MM.1S (cell line): ENCODE results near the gene DISC1.

Experiments used
- DNase-seq: peaks from one replicate; pipeline ENCODE4 v3.0.0-alpha.2; 2015
- H2AFZ ChIP-seq: fragments of 300-600 bp; sonication (generic); 2 replicates; pipeline ENCODE4 v1.6.0; 2016; ENCODE audit warnings: antibody characterized with exemption, low read length
- H3F3A ChIP-seq: fragments of 300-600 bp; sonication (generic); 2 replicates; pipeline ENCODE4 v1.6.1; 2016; ENCODE audit warnings: mild to moderate bottlenecking, antibody characterized with exemption, low read length, moderate library complexity, mixed read lengths; ENCODE audit not compliant: insufficient read depth
- H3K27ac ChIP-seq: fragments of 300-600 bp; sonication (generic); 2 replicates; pipeline ENCODE4 v1.5.1; 2016; ENCODE audit warnings: mild to moderate bottlenecking, low read length
- H3K27me3 ChIP-seq: fragments of 300-600 bp; sonication (generic); replicated peaks from 2 replicates; pipeline ENCODE4 v1.6.0; 2016; ENCODE audit warnings: low read length; ENCODE audit not compliant: insufficient read depth
- H3K36me3 ChIP-seq: fragments of 300-600 bp; sonication (generic); replicated peaks from 2 replicates; pipeline ENCODE4 v1.6.1; 2016; ENCODE audit warnings: mild to moderate bottlenecking, low read length, mixed read lengths; ENCODE audit not compliant: insufficient read depth
- H3K4me1 ChIP-seq: fragments of 300-600 bp; sonication (generic); 2 replicates; pipeline ENCODE4 v1.6.1; 2016; ENCODE audit warnings: low read length, mixed read lengths
- H3K4me2 ChIP-seq: fragments of 300-600 bp; sonication (generic); 2 replicates; pipeline ENCODE4 v1.6.0; 2016; ENCODE audit warnings: low read depth, low read length
- H3K4me3 ChIP-seq: fragments of 300-600 bp; sonication (generic); 2 replicates; pipeline ENCODE4 v1.5.1; 2016; ENCODE audit warnings: low read length, mixed read lengths
- H3K79me2 ChIP-seq: fragments of 300-600 bp; sonication (generic); 2 replicates; pipeline ENCODE4 v1.6.1; 2016; ENCODE audit warnings: mixed run types, low read length, mixed read lengths
- H3K9ac ChIP-seq: fragments of 300-600 bp; sonication (generic); 2 replicates; pipeline ENCODE4 v1.6.1; 2016; ENCODE audit warnings: low read length, mixed read lengths
- H3K9me2 ChIP-seq: fragments of 300-600 bp; sonication (generic); replicated peaks from 2 replicates; pipeline ENCODE4 v1.6.1; 2016; ENCODE audit warnings: mild to moderate bottlenecking, low read length, mixed read lengths; ENCODE audit not compliant: insufficient read depth
- H3K9me3 ChIP-seq: fragments of 300-600 bp; sonication (generic); replicated peaks from 2 replicates; pipeline ENCODE4 v1.6.1; 2016; ENCODE audit warnings: mild to moderate bottlenecking, low read length, mixed read lengths; ENCODE audit not compliant: insufficient read depth
- H4K20me1 ChIP-seq: fragments of 300-600 bp; sonication (generic); 2 replicates; pipeline ENCODE4 v1.6.1; 2016; ENCODE audit warnings: mild to moderate bottlenecking, low read length, moderate library complexity, mixed read lengths; ENCODE audit not compliant: insufficient read depth
- CTCF ChIP-seq: fragments of 300-600 bp; sonication (generic); IDR thresholded peaks from 2 replicates; pipeline ENCODE4 v1.5.1; 2016; ENCODE audit warnings: antibody characterized with exemption, low read length, mixed read lengths
- EZH2 ChIP-seq: fragments of 300-600 bp; sonication (generic); optimal IDR thresholded peaks from 2 replicates; pipeline ENCODE3; 2017; ENCODE audit warnings: low read depth, mild to moderate bottlenecking, antibody characterized with exemption, low read length, mixed read lengths
- EZH2phosphoT487 ChIP-seq: fragments of 300-600 bp; sonication (generic); IDR thresholded peaks from 2 replicates; pipeline ENCODE4 v1.6.1; 2018; ENCODE audit warnings: antibody characterized with exemption, low read length

The DISC1 gene

GRCh38 chr1:231584921-231585320, 41.7 kb upstream of the DISC1 start:
- H3K36me3 ChIP-seq = no peaks in the 10 kb centered on the region
- no peak for DNase-seq
- no peak overlapping the region for H3K9ac ChIP-seq
- no peak for TF ChIP-seq CTCF
- no peak for TF ChIP-seq EZH2
- no peak for TF ChIP-seq EZH2phosphoT487
- H3K27ac ChIP-seq = no peak overlapping the region
- H3K79me2 ChIP-seq = no peaks in the 10 kb centered on the region
- H3F3A ChIP-seq = no peaks in the 10 kb centered on the region
- H4K20me1 ChIP-seq = no peaks in the 10 kb centered on the region
- no peak overlapping the region for H3K4me2 ChIP-seq
- H3K9me3 ChIP-seq = no peaks in the 10 kb centered on the region
- no peaks in the 10 kb centered on the region for H3K9me2 ChIP-seq
- H3K4me1 ChIP-seq = no peaks in the 10 kb centered on the region
- no peak overlapping the region for H3K4me3 ChIP-seq
- H2AFZ ChIP-seq = no peak overlapping the region
- no peaks in the 10 kb centered on the region for H3K27me3 ChIP-seq

- Histone ChIP-seq H3K79me2 (no peaks in the 10 kb centered on the region), H3F3A (no peaks in the 10 kb centered on the region), H3K4me2 (no peak overlapping the region), H4K20me1 (no peaks in the 10 kb centered on the region), H3K9me3 (no peaks in the 10 kb centered on the region), H3K27ac (no peak overlapping the region), H3K4me3 (no peak overlapping the region), H3K36me3 (no peaks in the 10 kb centered on the region), H3K9ac (no peak overlapping the region), H3K4me1 (no peaks in the 10 kb centered on the region), H2AFZ (no peak overlapping the region), H3K9me2 (no peaks in the 10 kb centered on the region), H3K27me3 (no peaks in the 10 kb centered on the region)
- peak; percentile 79 for TF ChIP-seq CTCF
- no peak for TF ChIP-seq EZH2phosphoT487
- TF ChIP-seq EZH2 = no peak
- peak; percentile 66 for DNase-seq
These were observed 36.0 kb upstream of the DISC1 start for GRCh38 chr1:231590453-231591198.

GRCh38 chr1:231591466-231591865, 35.1 kb upstream of the DISC1 start:
- Histone ChIP-seq H4K20me1 (no peaks in the 10 kb centered on the region), H3K27me3 (no peaks in the 10 kb centered on the region), H2AFZ (no peak overlapping the region), H3K4me2 (no peak overlapping the region), H3F3A (no peaks in the 10 kb centered on the region), H3K27ac (no peak overlapping the region), H3K79me2 (no peaks in the 10 kb centered on the region), H3K4me1 (no peaks in the 10 kb centered on the region), H3K9ac (no peak overlapping the region), H3K9me3 (no peaks in the 10 kb centered on the region), H3K4me3 (no peak overlapping the region), H3K9me2 (no peaks in the 10 kb centered on the region), H3K36me3 (no peaks in the 10 kb centered on the region)
- no peak for DNase-seq
- no peak for TF ChIP-seq EZH2phosphoT487
- no peak for TF ChIP-seq EZH2
- TF ChIP-seq CTCF = no peak
